ENCODE data around the gene THRAP3.

Gene THRAP3

GRCh38 chr1:36303244-36303643, 79.0 kb downstream of the THRAP3 start:
- DNase-seq, result no peak

- no peak for DNase-seq
These were observed 79.6 kb downstream of the THRAP3 start for GRCh38 chr1:36303650-36304360.

GRCh38 chr1:36304521-36304920, 80.3 kb downstream of the THRAP3 start:
- DNase-seq, result no peak

- DNase-seq, result no peak
These were observed 81.0 kb downstream of the THRAP3 start for GRCh38 chr1:36304970-36305914.

- no peak for DNase-seq
These were observed 81.6 kb downstream of the THRAP3 start for GRCh38 chr1:36305915-36306209.

- DNase-seq, result no peak
These were observed 82.1 kb downstream of the THRAP3 start, which contains the start of gene SH3D21 for GRCh38 chr1:36306210-36306901. TSS of gene SH3D21 (plus strand) at chr1:36306368. CDS start at chr1:36306421, 53 bp downstream.

GRCh38 chr1:36306902-36307456, 82.7 kb downstream of the THRAP3 start:
- peak; percentile 91 for DNase-seq

- no peak for DNase-seq
These were observed 83.5 kb downstream of the THRAP3 start for GRCh38 chr1:36307601-36308330.

- no peak for DNase-seq
These were observed 85.2 kb downstream of the THRAP3 start for GRCh38 chr1:36309397-36309796.

GRCh38 chr1:36320291-36320761, 96.1 kb downstream of the THRAP3 start:
- no peak for DNase-seq

GRCh38 chr1:36320767-36321118, 96.5 kb downstream of the THRAP3 start:
- DNase-seq, result no peak

- DNase-seq, result peak; percentile 96
These were observed 97.1 kb downstream of the THRAP3 start for GRCh38 chr1:36321119-36321951.

- DNase-seq, result no peak
These were observed 98.0 kb downstream of the THRAP3 start for GRCh38 chr1:36322041-36322785.

- DNase-seq, result peak; percentile 43
These were observed 98.8 kb downstream of the THRAP3 start for GRCh38 chr1:36322786-36323635.

GRCh38 chr1:36323636-36324352, 99.6 kb downstream of the THRAP3 start, which contains the start of gene EVA1B:
TSS of gene EVA1B (minus strand) at chr1:36323645. CDS start at chr1:36323037, 608 bp downstream.
- peak; percentile 85 for DNase-seq

- no peak for DNase-seq
These were observed 100.1 kb downstream of the THRAP3 start for GRCh38 chr1:36324353-36324703.

GRCh38 chr1:36326499-36326898, 102.3 kb downstream of the THRAP3 start:
- no peak for DNase-seq

GRCh38 chr1:36327421-36328087, 103.3 kb downstream of the THRAP3 start:
- peak; percentile 72 for DNase-seq

Measured in fibroblast of skin of right quadriceps (primary cell).